IMR-90 (cell line): ENCODE results near the gene IRAK1. TPM values are rescaled to one million over a fixed set of nuclear protein-coding genes. Genes with fewer than 3 reads are reported as not detected.

Experiments used
- ATAC-seq: fragments of 200-7000 bp; cut with Tn5 transposase; 2 replicates; pipeline ENCODE4 v1.9.1; 2020; ENCODE audit warnings: low read depth, mild to moderate bottlenecking, moderate library complexity
- BruUV-seq: library from RNA; stranded (reverse); fragments of 400-500 nt; replicated peaks from 2 replicates; lab custom pipeline; 2021; lab: Mats Ljungman, UMichigan
- CTCF ChIA-PET: fragments of 300-600 bp; formaldehyde crosslinking; extraction: SDS; loops from one replicate; lab custom pipeline; 2021; ENCODE audit warnings: antibody characterized with exemption; lab: Yijun Ruan, JAX
- POLR2A ChIA-PET: fragments of 300-600 bp; sonication (Branson Sonifier 250); formaldehyde crosslinking; loops from one replicate; lab custom pipeline; 2022; ENCODE audit warnings: antibody characterized with exemption; ENCODE audit not compliant: unreplicated experiment; lab: Charles Lee
- DNase-seq: peaks from one replicate; pipeline ENCODE4 v3.0.0; 2013
- H2AFZ ChIP-seq: replicated peaks from 2 replicates; pipeline ENCODE3; 2013; ENCODE audit warnings: low read length, mild to moderate bottlenecking; ENCODE audit not compliant: poor library complexity
- H2AK5ac ChIP-seq: 2 replicates; pipeline ENCODE4 v1.6.1; 2013; ENCODE audit warnings: low read depth, low read length, inconsistent platforms
- H2AK9ac ChIP-seq: replicated peaks from 2 replicates; pipeline ENCODE3; 2013; ENCODE audit warnings: mild to moderate bottlenecking, low read depth, low read length, moderate library complexity; ENCODE audit not compliant: poor library complexity
- H2BK120ac ChIP-seq: 2 replicates; pipeline ENCODE4 v1.6.1; 2013; ENCODE audit warnings: low read depth, low read length, inconsistent platforms
- H2BK15ac ChIP-seq: 3 replicates; pipeline ENCODE4 v1.6.1; 2013; ENCODE audit warnings: low read depth, low read length, inconsistent platforms
- H2BK20ac ChIP-seq: 2 replicates; pipeline ENCODE4 v1.6.1; 2013; ENCODE audit warnings: low read depth, mild to moderate bottlenecking, inconsistent platforms, low read length, moderate library complexity
- H2BK5ac ChIP-seq: 2 replicates; pipeline ENCODE4 v1.6.1; 2013; ENCODE audit warnings: mild to moderate bottlenecking, low read depth, low read length, inconsistent platforms; ENCODE audit not compliant: poor library complexity, severe bottlenecking
- H3K14ac ChIP-seq: replicated peaks from 2 replicates; pipeline ENCODE4 v1.6.1; 2013; ENCODE audit warnings: low read depth, low read length, inconsistent platforms
- H3K18ac ChIP-seq: 2 replicates; pipeline ENCODE4 v1.6.1; 2013; ENCODE audit warnings: low read depth, low read length, control low read depth
- H3K23ac ChIP-seq: 2 replicates; pipeline ENCODE4 v1.6.1; 2013; ENCODE audit warnings: low read depth, low read length, inconsistent platforms
- H3K27ac ChIP-seq: 2 replicates; pipeline ENCODE4 v1.5.1; 2013; ENCODE audit warnings: mild to moderate bottlenecking, control low read depth, low read length; ENCODE audit not compliant: insufficient read depth
- H3K27me3 ChIP-seq: 2 replicates; pipeline ENCODE4 v1.6.1; 2013; ENCODE audit warnings: low read length; ENCODE audit not compliant: control insufficient read depth, insufficient read depth
- H3K36me3 ChIP-seq: 2 replicates; pipeline ENCODE4 v1.6.1; 2013; ENCODE audit warnings: low read length, mixed read lengths; ENCODE audit not compliant: control insufficient read depth, insufficient read depth
- H3K4ac ChIP-seq: 2 replicates; pipeline ENCODE4 v1.6.1; 2013; ENCODE audit warnings: low read depth, low read length, inconsistent platforms
- H3K4me1 ChIP-seq: 2 replicates; pipeline ENCODE4 v1.6.1; 2013; ENCODE audit warnings: low read length, mixed read lengths; ENCODE audit not compliant: control insufficient read depth, insufficient read depth
- H3K4me2 ChIP-seq: 2 replicates; pipeline ENCODE4 v1.6.1; 2013; ENCODE audit warnings: low read depth, mild to moderate bottlenecking, control low read depth, low read length, moderate library complexity
- H3K4me3 ChIP-seq: 2 replicates; pipeline ENCODE4 v1.5.1; 2013; ENCODE audit warnings: low read depth, mild to moderate bottlenecking, control low read depth, low read length, moderate library complexity; ENCODE audit not compliant: insufficient read depth
- H3K56ac ChIP-seq: 2 replicates; pipeline ENCODE4 v1.6.1; 2013; ENCODE audit warnings: low read length, inconsistent platforms; ENCODE audit not compliant: insufficient read depth; ENCODE audit errors: extremely low read depth
- H3K79me1 ChIP-seq, 2 experiments: 2 replicates each; pipeline ENCODE4 v1.6.1; 2013; ENCODE audit warnings: low read length in 2 of 2, inconsistent platforms in 1 of 2, low read depth in 1 of 2
- H3K9ac ChIP-seq: 2 replicates; pipeline ENCODE4 v1.6.1; 2013; ENCODE audit warnings: low read depth, low read length, control low read depth
- H3K9me1 ChIP-seq: 2 replicates; pipeline ENCODE4 v1.6.1; 2013; ENCODE audit warnings: low read length, inconsistent platforms; ENCODE audit not compliant: insufficient read depth
- H3K9me3 ChIP-seq: 2 replicates; pipeline ENCODE4 v1.6.1; 2013; ENCODE audit warnings: low read length; ENCODE audit not compliant: control insufficient read depth, insufficient read depth
- H4K20me1 ChIP-seq: 2 replicates; pipeline ENCODE4 v1.6.1; 2013; ENCODE audit warnings: low read length, inconsistent platforms; ENCODE audit not compliant: insufficient read depth
- H4K5ac ChIP-seq: 2 replicates; pipeline ENCODE4 v1.6.1; 2013; ENCODE audit warnings: mild to moderate bottlenecking, low read depth, low read length, control low read depth
- H4K8ac ChIP-seq, 2 experiments: 2 replicates each; pipeline ENCODE4 v1.6.1; 2013; ENCODE audit warnings: low read depth in 2 of 2, low read length in 2 of 2, control low read depth in 1 of 2, inconsistent platforms in 1 of 2
- H4K91ac ChIP-seq: 2 replicates; pipeline ENCODE4 v1.6.1; 2013; ENCODE audit warnings: low read depth, low read length, inconsistent platforms; ENCODE audit not compliant: insufficient read depth
- BHLHE40 ChIP-seq: fragments of 150-350 bp; IDR thresholded peaks from 2 replicates; pipeline ENCODE4 v1.6.1; 2016; ENCODE audit warnings: mild to moderate bottlenecking, low read depth, low read length
- CEBPB ChIP-seq: IDR thresholded peaks from 2 replicates; pipeline ENCODE4 v1.6.1; 2012; ENCODE audit warnings: low read depth, low read length, improper control_type of control experiment
- CHD1 ChIP-seq: IDR thresholded peaks from 2 replicates; pipeline ENCODE4 v1.6.1; 2012; ENCODE audit warnings: low read depth, low read length, improper control_type of control experiment
- FOS ChIP-seq: fragments of 150-350 bp; IDR thresholded peaks from 2 replicates; pipeline ENCODE4 v1.6.1; 2016; ENCODE audit warnings: low read depth, low read length
- MXI1 ChIP-seq: IDR thresholded peaks from 2 replicates; pipeline ENCODE4 v1.6.1; 2012; ENCODE audit warnings: low read depth, mild to moderate bottlenecking, low read length, moderate library complexity, borderline replicate concordance
- POLR2A ChIP-seq: IDR thresholded peaks from 2 replicates; pipeline ENCODE4 v1.6.1; 2012; ENCODE audit warnings: mild to moderate bottlenecking, low read depth, low read length
- RCOR1 ChIP-seq: IDR thresholded peaks from 2 replicates; pipeline ENCODE4 v1.6.1; 2012; ENCODE audit warnings: mild to moderate bottlenecking, low read length, improper control_type of control experiment; ENCODE audit not compliant: insufficient replicate concordance
- WGBS, 2 experiments: methylation state at CpG; one replicate each; pipeline versions ENCODE4 v1.1.5 to v1.1.7; 2013; ENCODE audit warnings: missing lambda C conversion rate in 2 of 2; ENCODE audit not compliant: insufficient read length in 1 of 2; ENCODE audit errors: extremely low coverage in 2 of 2; 5-methylcytosine and 5-hydroxymethylcytosine counted together
- dilution Hi-C: fragments of 300-500 bp; cut with HindIII; formaldehyde crosslinking; loops from one replicate; pipeline ENCODE4 v1.14.3; 2018; ENCODE audit warnings: low sequenced_read_pairs; ENCODE audit not compliant: unreplicated experiment
- in situ Hi-C: fragments of 300-500 bp; cut with MboI; formaldehyde crosslinking; loops from 3 replicates; pipeline ENCODE4 v1.14.3; 2019; ENCODE audit warnings: low sequenced_read_pairs, inconsistent platforms, mixed read lengths
- intact Hi-C: fragments of 100-400 bp; cut with micrococcal nuclease; formaldehyde crosslinking; loops from 2 replicates; pipeline ENCODE4 v1.10.0; 2022
- polyA plus RNA-seq, 3 experiments: library from polyadenylated mRNA; depleted of rRNA; stranded (reverse); fragments of >200 nt; gene quantifications; 2 replicates each; pipeline ENCODE4 v1.2.3, GENCODE V29; 2012; ENCODE audit warnings: low replicate concordance in 1 of 3
- total RNA-seq: library from RNA; depleted of rRNA; stranded (reverse); fragments of >200 nt; gene quantifications from 2 replicates; pipeline ENCODE4 v1.2.3, GENCODE V29; 2012

Gene IRAK1
- total and polyA plus RNA-seq, 2 of the 4 experiments (the other 2 are of a cell fraction) = 33.3 to 50.2 TPM

GRCh38 chrX:154037754-154038153 lies 18.1 kb upstream of the IRAK1 start:
- 92% methylated on average over 2 of the region's 5 CpGs; no CpG with 5 or more reads in 1 of the 2 experiments for WGBS, 2 experiments
- no peak overlapping the region for H4K91ac ChIP-seq
- H3K4me1 ChIP-seq = peaks cover 16% of the 10 kb centered on the region
- H2BK20ac ChIP-seq = no peak overlapping the region
- ChIA-PET POLR2A (no interaction called here), CTCF (no interaction called here)
- no peak overlapping the region for H3K23ac ChIP-seq
- ATAC-seq (no peak), DNase-seq (no peak)
- H2BK120ac ChIP-seq = no peak overlapping the region
- no peak overlapping the region for H2AFZ ChIP-seq
- no peak overlapping the region for H3K4ac ChIP-seq
- H3K4me2 ChIP-seq = no peak overlapping the region
- H2BK15ac ChIP-seq = no peak overlapping the region
- H4K5ac ChIP-seq = no peak overlapping the region
- H3K9ac ChIP-seq = no peak overlapping the region
- H3K14ac ChIP-seq = no peak overlapping the region
- TF ChIP-seq POLR2A (no peak), BHLHE40 (no peak), CHD1 (no peak), FOS (no peak), CEBPB (no peak), MXI1 (no peak), RCOR1 (no peak)
- dilution Hi-C loops = no loop called here
- H2BK5ac ChIP-seq = no peak overlapping the region
- no TSS peak for BruUV-seq
- H4K8ac ChIP-seq = no peak overlapping the region
- H3K79me1 ChIP-seq = peaks cover 14 to 61% of the 10 kb centered on the region in 2 experiments
- no peak overlapping the region for H2AK5ac ChIP-seq
- H3K27me3 ChIP-seq = no peaks in the 10 kb centered on the region
- H3K9me3 ChIP-seq = no peaks in the 10 kb centered on the region
- H3K9me1 ChIP-seq = peaks cover 18% of the 10 kb centered on the region
- H4K20me1 ChIP-seq = peaks cover 31% of the 10 kb centered on the region
- no peak overlapping the region for H3K27ac ChIP-seq
- intact Hi-C loops = no loop called here
- in situ Hi-C loops = no loop called here
- peaks cover 2% of the 10 kb centered on the region; the same call in 1 of the 2 replicates for H3K36me3 ChIP-seq
- H3K56ac ChIP-seq = no peak overlapping the region
- no peak overlapping the region for H2AK9ac ChIP-seq
- H3K4me3 ChIP-seq = no peak overlapping the region
- H3K18ac ChIP-seq = no peak overlapping the region
